Measurements from ENCODE around the gene RXRA.

RXRA gene

DNA sequence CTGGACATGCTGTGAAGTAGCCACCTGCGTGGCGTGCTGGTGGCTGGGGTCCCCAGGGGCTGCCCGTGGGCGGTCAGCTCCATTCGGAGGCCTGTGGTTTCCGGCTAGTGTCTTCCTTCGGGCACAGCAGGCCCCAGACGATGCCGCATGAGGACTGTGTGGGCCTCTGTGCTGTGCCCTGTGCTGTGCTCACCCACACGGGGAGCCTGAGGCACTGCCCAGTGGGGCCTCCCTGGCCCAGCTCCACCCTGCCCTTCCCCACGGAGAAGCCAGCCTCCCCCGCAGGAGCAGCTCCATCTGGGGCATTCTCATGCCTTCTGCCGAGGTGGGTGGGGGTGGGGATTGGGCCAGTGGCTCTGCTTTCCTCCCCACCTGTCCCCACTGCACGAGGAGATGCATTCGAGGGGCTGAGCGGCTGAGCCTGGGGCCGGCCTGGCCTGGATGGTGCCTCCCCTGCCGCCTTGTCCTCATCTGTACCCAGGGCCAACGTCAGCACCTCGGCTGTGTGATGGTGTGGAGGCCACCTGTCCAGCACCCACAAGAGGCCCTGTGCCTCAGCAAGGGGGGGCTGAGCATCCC lies 24.2 kb downstream of the RXRA start:
- no CpG with 5 or more reads among the region's 20 CpGs for WGBS (ENCODE audit: extremely low coverage, insufficient coverage, insufficient read length)
- Histone ChIP-seq H2AK5ac (ENCODE audit: low read length) (no peak overlapping the region), H3K23ac (ENCODE audit: low read length) (no peak overlapping the region), H2AFZ (ENCODE audit: insufficient read depth, low read length, poor library complexity) (no peak overlapping the region), H3K27ac (ENCODE audit: low read depth, low read length) (no peak overlapping the region), H3K27me3 (ENCODE audit: insufficient read depth, low read length) (no peaks in the 10 kb centered on the region), H3K4ac (ENCODE audit: low read depth, low read length) (peak overlapping the region; percentile 10), H3K79me1 (ENCODE audit: low read length) (no peaks in the 10 kb centered on the region), H3K9me3 (ENCODE audit: insufficient read depth, low read depth, low read length) (peaks cover 4% of the 10 kb centered on the region), H3K4me1 (ENCODE audit: control insufficient read depth in 1 of 2, insufficient read depth in 2 of 2, low read length in 2 of 2) (peaks cover 11 to 13% of the 10 kb centered on the region in 2 experiments), H4K12ac (ENCODE audit: low read depth, low read length) (no peak overlapping the region), H4K91ac (ENCODE audit: low read depth, low read length) (no peak overlapping the region), H3K79me2 (ENCODE audit: control insufficient read depth, insufficient read depth, low read length, poor library complexity) (peaks cover 26% of the 10 kb centered on the region), H4K8ac (ENCODE audit: low read depth, low read length) (no peak overlapping the region), H3K9ac (ENCODE audit: low read length) (no peak overlapping the region), H3K4me3 (ENCODE audit: low read depth, low read length) (no peak overlapping the region), H2BK12ac (ENCODE audit: low read length) (no peak overlapping the region), H3K18ac (ENCODE audit: low read length) (no peak overlapping the region), H2BK120ac (ENCODE audit: insufficient read depth, low read length, poor library complexity) (no peak overlapping the region), H3K36me3 (ENCODE audit: control insufficient read depth in 1 of 2, insufficient read depth in 2 of 2, low read length in 2 of 2) (no peaks in the 10 kb centered on the region), H3K4me2 (ENCODE audit: low read length) (no peak overlapping the region), H3K14ac (ENCODE audit: low read length) (no peak overlapping the region), H2BK5ac (ENCODE audit: low read depth, low read length, poor library complexity) (no peak overlapping the region)
- DNase-seq: no peak

DNA sequence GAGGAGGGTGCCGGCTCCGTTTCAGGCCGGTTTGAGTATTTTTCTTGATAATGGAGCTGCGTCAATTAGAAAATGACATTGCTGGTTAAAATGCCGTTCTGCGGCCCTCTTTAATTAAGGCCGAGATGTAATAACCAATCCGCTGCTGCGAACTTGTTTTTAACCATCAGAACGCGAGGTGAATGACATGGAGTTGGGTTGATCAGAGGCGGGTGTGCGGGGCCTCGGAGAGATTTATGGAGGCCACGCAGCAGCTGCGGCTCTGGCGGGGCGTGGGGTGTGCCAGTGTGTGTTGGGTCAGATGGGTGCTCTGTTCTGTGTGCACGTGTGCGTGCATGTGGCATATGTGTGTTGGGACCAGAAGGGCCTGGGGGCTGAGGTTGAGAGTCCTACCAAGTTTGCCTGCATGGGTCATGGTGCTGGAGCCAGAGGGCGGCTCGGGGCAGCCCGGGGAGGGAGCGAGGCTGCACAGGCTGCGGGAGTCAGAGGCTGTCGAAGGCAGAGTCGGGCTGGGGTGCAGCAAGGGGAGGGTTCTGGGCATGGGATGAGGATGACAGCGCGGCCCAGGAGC lies 25.4 kb downstream of the RXRA start:
- Histone ChIP-seq H4K8ac (ENCODE audit: low read depth, low read length) (no peak overlapping the region), H3K4ac (ENCODE audit: low read depth, low read length) (peak overlapping the region; percentile 13), H3K79me1 (ENCODE audit: low read length) (peaks cover 6% of the 10 kb centered on the region), H3K4me1 (ENCODE audit: control insufficient read depth in 1 of 2, insufficient read depth in 2 of 2, low read length in 2 of 2) (peaks cover 23 to 25% of the 10 kb centered on the region in 2 experiments), H4K12ac (ENCODE audit: low read depth, low read length) (no peak overlapping the region), H3K36me3 (ENCODE audit: control insufficient read depth in 1 of 2, insufficient read depth in 2 of 2, low read length in 2 of 2) (no peaks in the 10 kb centered on the region), H3K9me3 (ENCODE audit: insufficient read depth, low read depth, low read length) (peaks cover 4% of the 10 kb centered on the region), H2BK12ac (ENCODE audit: low read length) (no peak overlapping the region), H2BK5ac (ENCODE audit: low read depth, low read length, poor library complexity) (no peak overlapping the region), H2AFZ (ENCODE audit: insufficient read depth, low read length, poor library complexity) (no peak overlapping the region), H3K27ac (ENCODE audit: low read depth, low read length) (no peak overlapping the region), H2AK5ac (ENCODE audit: low read length) (no peak overlapping the region), H3K27me3 (ENCODE audit: insufficient read depth, low read length) (no peaks in the 10 kb centered on the region), H3K79me2 (ENCODE audit: control insufficient read depth, insufficient read depth, low read length, poor library complexity) (peaks cover 20% of the 10 kb centered on the region), H3K4me2 (ENCODE audit: low read length) (no peak overlapping the region), H3K4me3 (ENCODE audit: low read depth, low read length) (no peak overlapping the region), H3K9ac (ENCODE audit: low read length) (no peak overlapping the region), H3K18ac (ENCODE audit: low read length) (no peak overlapping the region), H3K14ac (ENCODE audit: low read length) (no peak overlapping the region), H4K91ac (ENCODE audit: low read depth, low read length) (no peak overlapping the region), H2BK120ac (ENCODE audit: insufficient read depth, low read length, poor library complexity) (no peak overlapping the region), H3K23ac (ENCODE audit: low read length) (no peak overlapping the region)
- no CpG with 5 or more reads among the region's 29 CpGs for WGBS (ENCODE audit: extremely low coverage, insufficient coverage, insufficient read length)
- no peak for DNase-seq

DNA sequence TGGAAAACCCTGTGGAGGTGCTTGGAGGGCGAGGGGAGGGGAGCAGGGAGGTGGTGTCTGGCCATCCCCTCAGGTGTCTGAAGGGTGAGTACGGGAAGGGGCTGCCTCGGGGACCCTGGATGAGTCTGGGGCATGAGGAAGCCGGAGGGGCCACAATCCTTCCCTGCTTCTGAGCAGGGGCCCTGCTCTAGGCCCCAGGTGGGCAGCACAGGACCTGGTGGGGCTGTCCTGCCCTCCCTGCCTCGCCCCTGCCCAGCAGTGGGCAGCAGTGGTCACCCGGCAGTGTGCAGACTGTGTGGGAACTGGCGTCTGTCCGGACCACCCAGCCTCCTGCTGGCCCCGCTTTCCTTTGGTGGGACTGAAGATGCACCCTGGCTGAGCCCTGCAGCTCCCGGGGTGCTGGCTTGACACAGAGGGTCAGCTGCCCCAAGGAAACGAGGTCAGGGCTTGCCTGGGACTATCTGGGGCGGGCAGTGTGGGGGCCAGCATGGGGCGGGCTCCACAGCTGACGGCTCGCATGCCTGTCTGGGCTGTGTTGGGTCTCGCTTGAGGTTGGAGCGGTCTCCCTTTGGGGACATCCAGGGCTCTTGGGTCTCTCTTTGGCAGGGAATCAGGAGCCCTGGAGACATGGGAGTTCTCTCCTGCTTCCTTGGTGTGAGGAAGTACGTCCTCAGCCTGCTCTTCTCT lies 26.1 kb downstream of the RXRA start:
- H4K8ac ChIP-seq (ENCODE audit: low read depth, low read length): no peak overlapping the region

DNA sequence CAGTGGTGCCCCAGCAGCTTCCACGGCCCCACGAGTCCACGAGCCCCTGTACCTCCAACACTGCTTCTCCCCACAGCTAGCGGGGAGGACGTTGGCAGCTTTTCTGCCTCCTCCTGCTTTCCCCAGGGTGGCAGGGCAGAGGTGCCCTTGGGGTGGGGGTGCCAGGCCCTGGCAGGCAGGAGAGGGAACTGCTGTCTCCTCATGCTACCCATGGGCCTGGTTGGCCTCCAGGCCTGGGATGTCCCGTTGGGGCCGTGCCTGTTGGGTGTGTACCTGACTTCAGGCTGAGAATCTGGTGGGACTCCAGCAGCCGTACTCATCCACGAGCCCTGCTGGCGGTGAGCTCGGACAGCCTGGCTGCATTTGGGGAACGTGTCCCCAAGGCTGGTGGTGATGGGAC lies 27.3 kb downstream of the RXRA start:
- no peak overlapping the region for H3K14ac ChIP-seq (ENCODE audit: low read length)
- no peak overlapping the region for H3K9ac ChIP-seq (ENCODE audit: low read length)
- no CpG with 5 or more reads among the region's 12 CpGs for WGBS (ENCODE audit: extremely low coverage, insufficient coverage, insufficient read length)
- H3K18ac ChIP-seq (ENCODE audit: low read length): no peak overlapping the region
- no peak for DNase-seq
- peaks cover 39 to 41% of the 10 kb centered on the region in 2 experiments for H3K4me1 ChIP-seq (ENCODE audit: control insufficient read depth in 1 of 2, insufficient read depth in 2 of 2, low read length in 2 of 2)
- no peak overlapping the region for H4K8ac ChIP-seq (ENCODE audit: low read depth, low read length)
- peaks cover 17% of the 10 kb centered on the region for H3K79me1 ChIP-seq (ENCODE audit: low read length)
- no peak overlapping the region for H2AK5ac ChIP-seq (ENCODE audit: low read length)
- no peak overlapping the region for H2BK5ac ChIP-seq (ENCODE audit: low read depth, low read length, poor library complexity)
- no peaks in the 10 kb centered on the region for H3K27me3 ChIP-seq (ENCODE audit: insufficient read depth, low read length)
- no peak overlapping the region for H3K4me2 ChIP-seq (ENCODE audit: low read length)
- H2AFZ ChIP-seq (ENCODE audit: insufficient read depth, low read length, poor library complexity): no peak overlapping the region
- peak overlapping the region; percentile 37 for H3K4ac ChIP-seq (ENCODE audit: low read depth, low read length)
- no peak overlapping the region for H2BK12ac ChIP-seq (ENCODE audit: low read length)
- H3K79me2 ChIP-seq (ENCODE audit: control insufficient read depth, insufficient read depth, low read length, poor library complexity): peaks cover 22% of the 10 kb centered on the region
- H4K12ac ChIP-seq (ENCODE audit: low read depth, low read length): no peak overlapping the region
- no peaks in the 10 kb centered on the region for H3K36me3 ChIP-seq (ENCODE audit: control insufficient read depth in 1 of 2, insufficient read depth in 2 of 2, low read length in 2 of 2)
- peak overlapping the region; percentile 6 for H3K4me3 ChIP-seq (ENCODE audit: low read depth, low read length)
- peaks cover 2% of the 10 kb centered on the region for H3K9me3 ChIP-seq (ENCODE audit: insufficient read depth, low read depth, low read length)
- no peak overlapping the region for H3K23ac ChIP-seq (ENCODE audit: low read length)
- H4K91ac ChIP-seq (ENCODE audit: low read depth, low read length): no peak overlapping the region
- H3K27ac ChIP-seq (ENCODE audit: low read depth, low read length): no peak overlapping the region
- no peak overlapping the region for H2BK120ac ChIP-seq (ENCODE audit: insufficient read depth, low read length, poor library complexity)

More for the DNA sequence above, 26.1 kb downstream of the RXRA start:
- H2AFZ ChIP-seq (ENCODE audit: insufficient read depth, low read length, poor library complexity): no peak overlapping the region
- H3K4me1 ChIP-seq (ENCODE audit: control insufficient read depth in 1 of 2, insufficient read depth in 2 of 2, low read length in 2 of 2): peaks cover 27 to 30% of the 10 kb centered on the region in 2 experiments
- H3K27me3 ChIP-seq (ENCODE audit: insufficient read depth, low read length): no peaks in the 10 kb centered on the region
- no peak overlapping the region for H3K4me2 ChIP-seq (ENCODE audit: low read length)
- no peak overlapping the region for H2BK12ac ChIP-seq (ENCODE audit: low read length)
- H4K91ac ChIP-seq (ENCODE audit: low read depth, low read length): no peak overlapping the region
- H3K18ac ChIP-seq (ENCODE audit: low read length): no peak overlapping the region
- peaks cover 18% of the 10 kb centered on the region for H3K79me2 ChIP-seq (ENCODE audit: control insufficient read depth, insufficient read depth, low read length, poor library complexity)
- H3K79me1 ChIP-seq (ENCODE audit: low read length): peaks cover 10% of the 10 kb centered on the region
- no CpG with 5 or more reads among the region's 18 CpGs for WGBS (ENCODE audit: extremely low coverage, insufficient coverage, insufficient read length)
- no peak overlapping the region for H2AK5ac ChIP-seq (ENCODE audit: low read length)
- no peak overlapping the region for H3K14ac ChIP-seq (ENCODE audit: low read length)
- no peak for DNase-seq
- no peak overlapping the region for H3K27ac ChIP-seq (ENCODE audit: low read depth, low read length)
- H3K9me3 ChIP-seq (ENCODE audit: insufficient read depth, low read depth, low read length): peaks cover 2% of the 10 kb centered on the region
- no peaks in the 10 kb centered on the region for H3K36me3 ChIP-seq (ENCODE audit: control insufficient read depth in 1 of 2, insufficient read depth in 2 of 2, low read length in 2 of 2)
- H4K12ac ChIP-seq (ENCODE audit: low read depth, low read length): no peak overlapping the region
- H2BK120ac ChIP-seq (ENCODE audit: insufficient read depth, low read length, poor library complexity): no peak overlapping the region
- H3K9ac ChIP-seq (ENCODE audit: low read length): no peak overlapping the region
- no peak overlapping the region for H3K4ac ChIP-seq (ENCODE audit: low read depth, low read length)
- no peak overlapping the region for H3K23ac ChIP-seq (ENCODE audit: low read length)
- H3K4me3 ChIP-seq (ENCODE audit: low read depth, low read length): no peak overlapping the region
- H2BK5ac ChIP-seq (ENCODE audit: low read depth, low read length, poor library complexity): no peak overlapping the region

Data from trophoblast cell (in vitro differentiated cells and primary cell).